HG02970 (cell line): ENCODE data around the gene FOXP4.

Experiments used
- ATAC-seq: cut with Tn5 transposase; IDR thresholded peaks from one replicate; pipeline ENCODE4 v1.9.1; 2021; ENCODE audit warnings: mild to moderate bottlenecking, moderate library complexity, moderate number of reproducible peaks; ENCODE audit not compliant: unreplicated experiment, low FRiP score

Gene FOXP4

DNA sequence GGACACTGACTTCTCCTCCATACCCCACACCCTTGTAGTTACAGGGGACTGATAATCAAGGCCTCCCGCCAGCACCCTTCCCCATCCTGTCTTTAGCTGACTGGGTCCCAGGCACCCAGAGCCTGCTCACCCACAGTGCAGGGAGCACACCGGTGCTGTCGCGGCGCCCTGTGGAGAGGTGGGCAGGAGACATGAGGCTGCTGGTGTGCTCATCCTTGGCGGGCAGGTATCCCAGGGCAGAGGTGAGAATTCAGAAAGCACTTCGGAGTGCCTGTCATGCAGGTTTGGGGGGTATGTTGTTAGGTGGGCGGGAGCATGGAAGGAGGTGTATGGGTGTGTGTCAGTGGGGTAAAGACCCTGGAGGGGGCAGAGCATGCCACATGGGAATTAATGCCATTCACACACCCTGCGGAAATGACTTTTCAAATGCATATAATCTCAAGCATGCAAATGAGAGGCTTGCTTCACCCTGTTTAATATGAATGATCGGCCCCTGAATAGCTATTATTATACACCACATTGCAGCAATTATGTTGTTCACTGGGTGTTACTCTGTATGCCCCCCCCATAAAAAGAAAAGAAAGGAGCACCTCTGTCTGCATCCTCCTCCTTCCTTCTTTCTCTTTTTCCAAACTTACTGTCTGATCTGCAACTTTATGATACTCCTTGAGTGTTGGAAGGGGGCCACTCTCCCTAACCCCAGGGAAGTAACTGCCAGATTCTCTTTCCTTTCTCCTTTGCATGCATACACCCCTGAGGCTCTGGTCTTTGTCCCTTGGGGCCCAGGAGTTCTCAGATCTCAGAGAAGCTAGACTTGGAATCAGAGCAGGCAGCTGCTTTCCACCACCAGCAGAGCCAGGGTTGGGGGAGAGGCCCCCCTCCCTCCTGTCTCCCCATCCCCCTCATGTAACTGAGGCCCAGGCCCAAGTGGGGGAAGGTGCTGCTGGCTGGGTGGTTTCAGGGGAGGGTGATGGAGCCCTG, 16.0 kb downstream of the FOXP4 start:
- no peak for ATAC-seq

DNA sequence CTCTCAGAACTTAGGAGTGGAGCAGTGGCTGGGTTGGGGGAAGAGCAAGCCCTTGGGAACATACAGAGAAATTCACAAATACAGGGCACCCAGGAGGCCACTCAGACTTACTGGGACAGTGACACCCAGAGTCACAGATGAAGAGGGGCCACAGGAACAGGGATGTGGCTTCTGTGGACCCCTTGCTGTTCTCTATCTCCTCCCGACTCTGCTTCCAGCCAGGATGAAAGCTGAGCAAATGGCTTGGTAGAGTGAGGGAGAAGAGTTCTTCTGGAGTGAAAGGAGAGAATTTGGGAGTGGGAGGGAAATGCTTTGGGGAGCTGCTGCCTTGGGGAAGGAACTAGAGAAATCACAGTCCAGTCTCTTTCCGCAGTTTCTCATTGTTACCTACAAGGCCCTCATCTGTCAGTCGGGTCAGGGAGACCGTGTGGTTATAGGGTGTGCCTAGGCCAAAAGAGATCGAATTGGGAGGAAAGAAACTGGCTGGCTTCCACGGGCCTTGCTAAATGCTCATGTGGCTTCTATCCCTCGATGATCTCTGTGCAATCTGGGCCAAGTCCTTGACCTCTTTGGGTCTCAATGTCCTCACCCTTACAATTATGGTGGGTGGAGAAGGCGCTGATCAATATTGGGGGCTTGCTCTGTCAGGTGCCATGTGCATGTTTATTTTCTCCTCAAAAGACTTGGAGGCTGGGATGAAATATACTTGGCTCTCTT, 17.0 kb downstream of the FOXP4 start:
- no peak for ATAC-seq

DNA sequence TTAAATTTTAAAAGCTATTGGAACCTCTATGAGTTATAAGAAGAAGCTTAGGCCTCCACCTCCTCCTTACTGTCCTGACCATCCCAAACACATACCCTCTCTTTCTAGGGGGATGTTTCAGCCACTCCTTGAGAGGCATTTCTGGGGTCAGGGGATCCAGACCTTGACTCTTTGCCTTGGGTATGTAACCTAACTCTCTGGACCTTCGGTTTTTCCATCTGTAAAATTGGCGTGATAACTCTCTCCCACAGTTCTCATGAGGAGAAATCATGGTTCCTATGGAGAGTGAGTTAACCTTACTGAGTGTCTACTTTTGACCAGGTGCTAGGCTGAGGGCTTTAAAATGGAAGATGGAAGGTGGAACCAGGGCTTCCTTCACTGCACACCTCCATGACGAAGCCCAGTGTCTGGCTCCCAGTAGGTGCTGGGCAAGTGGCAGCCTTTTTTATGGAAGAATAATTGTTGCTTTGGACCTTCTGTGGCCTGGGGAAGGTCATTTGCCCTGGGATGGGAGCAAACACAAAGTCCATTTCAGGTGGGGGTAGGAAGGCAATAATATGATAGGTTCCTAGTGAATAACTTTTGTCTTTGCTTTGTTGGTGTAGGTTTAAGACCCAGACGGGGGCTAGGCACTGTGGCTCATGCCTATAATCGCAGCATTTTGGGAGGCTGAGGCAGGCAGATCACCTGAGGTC, 18.4 kb downstream of the FOXP4 start:
- ATAC-seq, result no peak

DNA sequence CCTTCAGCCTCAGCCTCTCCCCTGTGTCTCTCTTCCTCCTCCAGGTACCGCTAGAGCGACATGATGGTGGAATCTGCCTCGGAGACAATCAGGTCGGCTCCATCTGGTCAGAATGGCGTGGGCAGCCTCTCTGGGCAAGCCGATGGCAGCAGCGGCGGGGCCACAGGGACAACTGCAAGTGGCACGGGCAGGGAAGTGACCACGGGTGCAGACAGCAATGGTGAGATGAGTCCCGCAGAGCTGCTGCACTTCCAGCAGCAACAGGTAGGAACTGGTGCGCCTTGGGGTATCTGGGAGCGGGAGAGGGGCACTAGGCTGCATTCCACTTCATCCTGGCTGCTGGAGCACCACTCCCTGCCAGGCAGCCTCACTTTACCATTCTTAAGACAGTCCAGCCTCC, 19.5 kb downstream of the FOXP4 start:
- no peak for ATAC-seq

DNA sequence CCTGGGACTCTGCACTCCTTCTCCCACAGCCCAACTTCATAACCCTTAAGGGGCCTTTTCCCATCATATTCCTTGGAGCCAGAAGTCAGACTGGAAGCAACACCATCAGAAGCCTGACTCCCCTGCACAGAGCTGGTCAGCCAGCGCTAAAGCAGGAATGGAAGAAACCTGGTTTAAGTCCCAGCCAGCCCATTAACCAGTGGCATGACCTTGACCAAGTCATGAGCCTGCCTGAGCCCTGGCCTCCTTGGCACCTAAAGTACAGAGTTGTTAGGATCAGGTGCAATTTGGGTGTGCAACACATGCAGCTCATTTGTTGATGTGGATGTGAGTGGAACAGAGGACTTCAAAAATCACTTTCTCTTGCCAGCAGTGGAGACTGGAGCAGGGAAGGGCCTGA, 20.8 kb downstream of the FOXP4 start:
- no peak for ATAC-seq

DNA sequence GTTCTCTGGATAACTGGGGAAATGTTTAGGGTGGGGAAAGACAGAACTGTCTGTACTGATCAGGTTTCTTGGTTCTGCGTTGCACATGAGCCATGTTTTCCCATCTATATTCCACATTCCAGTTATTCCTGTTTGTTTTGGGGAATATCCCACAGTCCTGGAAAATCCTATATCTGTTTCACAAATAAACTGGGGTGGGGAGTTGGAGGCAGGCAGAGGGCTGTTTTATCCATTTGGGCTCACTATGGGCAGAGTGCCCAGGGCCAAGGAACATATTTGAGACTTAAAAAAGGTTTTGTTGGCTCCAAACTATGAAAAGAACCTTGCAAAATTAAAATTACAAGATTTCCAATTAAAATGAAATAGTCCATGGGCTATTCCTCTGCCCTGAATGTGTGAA, 21.5 kb downstream of the FOXP4 start:
- no peak for ATAC-seq

DNA sequence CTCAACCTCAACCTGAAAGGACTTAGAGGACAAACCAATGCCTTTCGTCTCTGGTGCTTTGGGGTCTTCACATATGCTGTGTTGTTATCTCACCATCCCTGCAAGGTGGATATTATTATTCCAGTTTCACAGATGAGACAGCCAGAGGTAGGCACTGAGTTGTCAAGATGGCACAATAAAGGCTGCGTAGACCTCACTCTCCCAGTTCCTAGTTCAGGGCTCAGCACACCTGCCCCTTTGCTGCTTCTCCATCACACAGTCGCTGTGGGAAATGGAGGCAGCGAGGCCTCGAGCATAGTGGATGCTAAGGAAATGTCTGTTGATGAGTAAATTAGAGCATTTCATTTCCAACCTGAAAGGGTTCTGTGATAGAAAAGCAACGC, 22.0 kb downstream of the FOXP4 start:
- no peak for ATAC-seq

DNA sequence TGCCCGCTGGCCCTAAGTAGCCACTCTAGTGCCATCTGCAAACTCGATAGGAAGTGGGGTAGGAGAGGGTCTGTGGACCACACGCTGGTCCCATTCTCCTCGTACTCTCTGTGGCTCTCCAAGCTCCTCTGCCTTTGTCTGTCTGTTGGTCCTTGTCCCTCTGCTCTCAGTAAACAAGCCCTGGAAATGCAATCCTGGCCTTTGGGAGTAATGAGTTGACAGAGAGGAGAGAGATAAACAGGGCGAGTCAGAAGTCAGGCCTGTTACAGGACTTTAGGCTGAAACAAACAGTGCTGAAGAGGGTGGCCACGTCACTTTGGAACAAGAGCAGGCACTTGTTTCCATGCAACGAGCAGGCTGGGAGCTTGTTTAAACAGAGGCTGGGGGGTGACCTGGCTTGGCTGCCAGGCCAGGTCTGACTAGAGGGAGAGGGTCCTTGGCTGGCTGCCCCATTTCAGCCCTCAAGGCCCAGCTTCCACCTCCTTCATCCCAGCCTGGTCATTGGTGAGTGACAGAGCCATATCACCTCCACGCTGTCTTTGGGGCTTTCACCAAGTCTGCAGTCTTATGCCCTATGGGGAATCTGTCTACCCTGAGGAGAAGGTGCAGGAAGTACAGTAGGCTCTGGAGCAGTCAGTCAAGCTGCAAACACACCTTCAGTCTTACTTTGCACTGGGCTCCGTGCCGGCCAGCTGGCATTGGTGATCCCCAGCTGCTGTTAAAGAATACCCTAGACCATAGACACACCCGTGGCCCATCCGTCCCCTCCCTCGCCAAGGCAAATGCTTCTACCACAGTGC, 22.6 kb downstream of the FOXP4 start:
- no peak for ATAC-seq

DNA sequence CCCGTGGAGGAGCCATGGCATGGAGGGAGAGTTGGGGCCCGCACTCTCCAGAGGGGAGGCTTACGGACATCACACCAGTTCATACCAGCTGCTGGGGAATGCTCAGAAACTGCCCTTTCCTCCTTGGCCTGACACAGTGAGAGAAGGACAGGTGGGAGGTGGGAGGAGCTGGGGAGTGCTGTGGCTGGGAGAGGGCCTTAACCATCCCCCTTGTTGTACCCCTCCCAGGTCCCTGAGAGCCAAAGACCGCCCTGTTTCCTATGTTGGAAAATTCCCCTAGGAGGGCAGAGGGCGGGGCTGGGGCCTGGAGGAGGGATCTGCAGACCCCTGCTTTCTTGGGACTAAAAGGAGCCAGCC, 24.1 kb downstream of the FOXP4 start:
- no peak for ATAC-seq

DNA sequence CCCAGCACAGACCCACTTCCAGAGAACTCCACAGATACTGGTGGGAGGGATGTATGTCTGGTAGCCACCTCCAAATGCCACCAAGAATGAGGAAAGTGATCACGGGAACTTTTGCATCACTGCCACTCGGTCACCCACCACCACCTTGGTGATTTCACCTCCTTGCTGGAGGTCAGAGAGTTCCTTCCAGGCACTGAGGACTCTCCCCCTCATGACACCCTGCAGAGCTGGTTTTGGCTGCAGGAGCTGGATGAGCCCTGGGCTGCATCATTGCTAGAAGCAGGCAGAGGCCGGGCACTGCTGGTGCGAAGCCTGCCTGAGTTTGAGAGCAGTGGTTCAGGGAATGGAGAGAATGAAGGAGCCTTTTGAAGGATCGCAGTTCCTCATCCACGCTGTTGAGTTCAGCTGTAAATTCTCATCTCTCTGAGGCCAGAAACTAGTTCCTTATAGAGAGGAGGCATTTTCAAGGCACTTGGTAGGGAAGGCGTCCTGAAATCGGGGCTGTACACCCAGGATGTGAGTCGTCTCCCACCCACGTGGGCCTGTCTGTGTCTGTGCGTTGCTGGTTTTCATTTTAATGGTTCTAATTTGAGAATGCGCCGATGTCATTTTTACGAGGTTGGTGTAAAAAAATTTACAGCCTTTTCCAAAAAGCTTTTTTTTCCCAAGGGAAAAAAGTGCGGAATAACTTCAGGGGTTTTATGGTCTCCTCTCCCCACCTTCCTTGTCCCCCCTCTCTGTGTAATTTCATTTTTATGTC, 25.0 kb downstream of the FOXP4 start:
- ATAC-seq, result no peak

DNA sequence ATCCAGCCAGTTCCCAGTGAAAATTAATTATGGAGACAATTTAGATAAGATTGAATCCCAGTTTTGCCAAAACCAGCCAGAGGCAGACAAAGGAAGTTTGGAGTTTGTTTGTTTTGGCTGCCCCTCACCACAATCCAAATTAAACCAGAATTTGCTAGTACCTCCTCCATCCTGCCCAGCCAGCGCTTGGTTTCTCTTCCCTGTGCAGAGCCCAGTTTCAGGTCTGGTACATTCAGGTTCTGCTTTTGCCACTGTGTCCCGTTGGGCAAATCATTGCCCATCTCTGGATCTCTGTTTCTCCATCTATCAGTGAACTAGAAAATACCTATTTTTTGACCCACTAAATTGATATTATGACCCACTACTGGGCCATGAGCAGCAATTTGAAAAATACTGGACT, 26.4 kb downstream of the FOXP4 start:
- no peak for ATAC-seq

DNA sequence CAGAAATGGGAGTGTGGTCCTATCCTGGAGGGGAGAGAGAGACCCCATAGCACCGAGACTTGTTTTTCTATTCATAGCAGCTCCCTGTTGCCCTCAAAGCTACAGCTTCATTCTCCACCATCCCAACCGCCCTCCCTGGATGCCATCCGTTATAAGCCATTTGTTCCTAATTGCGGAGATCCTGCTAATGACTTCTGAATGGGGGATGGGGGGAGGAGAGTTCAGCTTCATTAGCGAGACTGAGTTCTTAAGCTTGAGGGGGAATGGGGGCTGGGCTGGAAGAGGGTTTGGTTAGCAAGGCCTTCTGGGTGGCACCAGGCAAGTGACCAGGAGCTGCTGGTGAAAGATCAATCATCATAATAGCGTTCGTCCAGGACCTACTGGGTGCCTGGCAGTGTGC, 27.1 kb downstream of the FOXP4 start:
- ATAC-seq, result no peak

DNA sequence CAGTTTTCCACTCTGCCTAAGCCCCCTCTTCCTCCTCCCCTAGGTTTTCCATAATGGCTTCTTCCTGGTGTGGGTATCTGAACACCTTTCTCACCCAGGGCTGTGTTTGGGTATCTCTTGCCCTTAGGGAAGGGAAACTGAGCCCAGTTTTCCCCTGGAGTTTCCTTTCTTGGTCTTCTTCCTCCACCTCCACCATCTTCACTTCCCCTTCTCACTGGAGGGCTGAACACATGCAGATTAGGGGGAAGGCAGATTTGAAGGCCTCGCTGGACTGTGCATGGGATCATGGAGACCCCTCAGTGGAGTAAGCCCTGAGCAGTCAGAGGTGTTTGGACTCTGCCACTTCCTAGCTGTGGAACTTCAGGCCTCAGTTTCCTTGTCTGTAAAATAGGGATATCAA, 27.8 kb downstream of the FOXP4 start:
- ATAC-seq, result no peak

DNA sequence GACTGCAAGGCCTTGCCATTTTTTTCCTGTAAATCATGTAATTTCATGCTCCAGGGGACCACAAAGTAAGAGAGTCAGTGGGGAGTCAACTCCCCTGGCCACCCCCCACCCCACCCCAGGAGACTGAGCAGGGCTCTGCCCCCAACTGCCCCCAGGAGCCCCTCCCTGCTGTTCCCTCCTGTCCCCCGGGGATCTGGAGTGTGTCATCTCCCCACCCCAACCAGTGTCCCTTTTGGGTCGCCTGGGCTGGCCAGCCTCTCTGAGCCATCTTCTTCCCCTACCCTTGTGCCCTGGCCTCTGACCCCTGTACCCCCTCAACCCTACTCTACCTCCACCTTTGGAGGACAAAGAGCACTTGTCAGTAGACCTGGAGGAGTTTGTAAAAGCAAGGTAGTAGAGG, 29.4 kb downstream of the FOXP4 start:
- ATAC-seq, result no peak

DNA sequence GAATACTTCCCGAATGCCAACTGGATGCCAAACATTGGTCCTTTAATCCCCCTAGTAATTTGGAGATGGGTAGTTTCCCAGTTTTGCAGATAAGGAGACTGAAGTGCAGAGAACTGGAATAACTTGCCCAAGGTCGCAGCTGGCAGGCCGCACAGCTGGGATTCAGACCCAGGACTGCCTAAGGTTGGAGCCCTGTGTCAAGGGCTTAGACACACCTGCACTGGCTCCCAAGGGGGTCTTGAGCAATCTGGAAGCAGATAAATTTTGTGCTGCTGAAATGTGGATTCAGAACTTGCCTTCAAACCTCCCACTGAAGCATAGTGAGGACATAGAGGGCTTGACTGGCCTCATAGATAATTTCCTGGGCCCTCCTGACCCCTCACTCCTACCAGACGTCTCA, 30.5 kb downstream of the FOXP4 start:
- no peak for ATAC-seq

DNA sequence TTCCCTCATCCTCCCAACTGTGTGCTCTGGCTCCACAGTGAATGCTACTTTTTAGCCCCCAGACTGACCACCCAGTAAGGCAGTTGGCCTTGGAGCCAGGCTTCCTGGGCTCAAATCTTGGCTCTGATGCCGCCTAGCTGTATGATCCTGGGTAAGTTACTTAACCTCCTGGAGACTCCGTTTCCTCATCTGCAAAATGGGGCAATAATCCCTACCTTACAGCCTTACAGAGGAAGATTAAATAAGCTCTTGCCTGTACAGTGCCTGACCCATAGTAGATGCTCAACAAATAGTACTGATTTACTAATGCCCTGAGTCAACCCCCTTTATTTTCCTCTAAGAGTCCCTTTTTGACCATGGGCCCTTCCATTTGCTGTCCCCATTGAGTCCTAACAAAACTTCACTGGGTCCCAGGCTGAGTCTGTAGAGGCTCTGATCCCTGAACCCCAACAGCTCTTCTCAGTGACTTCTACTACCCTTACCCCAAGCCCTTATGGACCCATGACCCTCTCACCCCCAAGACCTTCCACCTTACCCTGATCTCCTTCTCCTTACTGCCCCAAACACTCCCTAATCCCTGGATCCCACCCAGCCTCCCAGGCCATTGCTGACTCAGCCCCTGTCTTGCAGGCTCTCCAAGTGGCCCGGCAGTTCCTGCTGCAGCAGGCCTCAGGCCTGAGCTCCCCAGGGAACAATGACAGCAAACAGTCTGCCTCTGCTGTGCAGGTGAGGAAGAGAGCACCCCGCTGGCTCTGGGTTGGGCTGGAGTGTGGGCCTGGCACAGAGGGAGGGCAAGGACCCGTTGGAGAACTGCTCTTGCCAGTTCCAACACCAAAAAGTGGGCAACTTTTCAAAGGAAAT, 31.4 kb downstream of the FOXP4 start:
- ATAC-seq, result no peak

DNA sequence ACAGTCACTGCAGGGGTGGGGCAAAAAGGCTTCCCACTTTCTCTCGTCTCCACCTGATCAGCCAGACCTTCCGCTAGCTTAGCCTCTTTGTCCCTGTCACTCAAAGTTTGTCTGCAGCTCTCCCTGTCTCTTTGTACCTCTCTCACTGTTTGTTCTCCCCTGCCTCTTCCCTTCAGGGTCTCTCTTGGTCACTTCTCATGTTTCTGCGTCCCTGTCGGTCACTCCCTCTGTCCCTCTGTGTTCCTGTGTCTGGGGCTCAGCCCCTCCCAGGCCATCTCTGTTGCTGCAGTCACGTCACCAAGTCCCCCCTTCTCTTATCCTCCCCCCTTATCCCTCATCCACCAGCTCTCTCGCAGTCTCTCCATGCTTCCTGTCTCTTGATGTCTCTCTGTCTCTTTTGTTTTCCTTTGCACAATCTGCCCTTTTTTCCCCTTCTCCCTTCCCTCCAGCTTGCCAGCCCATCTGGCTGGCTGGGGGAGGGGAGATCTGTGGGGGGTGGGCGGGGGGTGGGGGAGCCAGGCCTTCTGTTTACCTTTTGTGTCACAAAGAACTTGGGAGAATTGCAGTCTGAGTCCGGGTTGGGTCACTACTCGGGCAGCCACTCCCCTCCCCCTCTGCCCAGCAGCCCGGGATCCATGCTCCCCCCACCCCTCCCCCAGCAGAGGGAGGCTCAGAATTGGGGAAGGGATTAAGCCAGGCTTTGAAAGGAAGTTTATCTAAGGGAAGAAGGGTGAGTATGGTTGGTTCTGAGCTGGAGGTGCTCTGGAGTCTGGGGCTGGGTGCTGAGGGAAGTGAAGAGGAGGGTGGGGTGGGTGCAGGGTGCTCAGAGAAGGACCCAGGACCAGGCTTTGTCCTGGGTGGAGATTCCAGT, 32.3 kb downstream of the FOXP4 start:
- ATAC-seq, result no peak

DNA sequence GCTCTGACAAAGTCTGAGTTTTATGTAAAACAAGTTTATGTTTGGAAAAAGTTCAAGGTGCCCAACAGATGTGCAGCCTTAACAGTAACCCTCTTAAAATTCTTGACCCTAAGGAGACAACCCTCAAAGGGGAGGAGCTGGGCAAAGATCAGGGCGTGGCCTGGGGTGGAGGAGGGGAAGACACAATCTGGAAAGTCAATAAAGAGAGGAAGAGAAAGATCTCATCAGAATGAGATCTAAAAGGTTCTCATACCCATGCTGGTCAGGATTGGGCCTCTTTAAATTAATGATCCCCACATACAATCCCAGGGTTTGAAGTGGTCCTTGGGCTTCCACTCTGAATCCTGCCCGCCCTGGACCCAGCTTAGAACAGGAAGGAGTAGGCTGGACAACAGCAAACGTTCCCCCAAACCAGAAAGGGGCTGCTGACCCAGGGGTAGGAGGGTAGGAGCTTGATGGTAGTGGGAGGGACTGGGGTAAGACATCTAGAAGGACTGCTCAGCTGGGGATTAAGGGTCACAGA, 33.0 kb downstream of the FOXP4 start:
- no peak for ATAC-seq
